GM12891 (cell line): ENCODE data around the gene RBM20.
"Not testable (repeated sequence)": the region's sequence is repeated elsewhere in the genome, so short reads cannot be mapped to it uniquely, and the experiment has no call there.

Experiments
- DNase-seq: peaks from one replicate; pipeline ENCODE4 v3.0.0; 2011; ENCODE audit warnings: low spot score; ENCODE audit not compliant: insufficient read length
- FAIRE-seq: peaks from 2 replicates; lab custom pipeline; 2011; peaks lifted over from hg19 to GRCh38; lab: Jason Lieb, UNC
- PAX5 ChIP-seq: IDR thresholded peaks from 2 replicates; pipeline ENCODE4 v1.6.1; 2011; ENCODE audit warnings: low read length, moderate library complexity, mild to moderate bottlenecking; ENCODE audit not compliant: insufficient read depth, severe bottlenecking
- POLR2A ChIP-seq: IDR thresholded peaks from 2 replicates; pipeline ENCODE4 v1.6.1; 2011; ENCODE audit warnings: low read depth, low read length, control low read depth
- POLR2AphosphoS5 ChIP-seq: IDR thresholded peaks from 2 replicates; pipeline ENCODE4 v1.6.1; 2011; ENCODE audit warnings: low read depth, low read length, control low read depth
- POU2F2 ChIP-seq: IDR thresholded peaks from 2 replicates; pipeline ENCODE4 v1.6.1; 2011; ENCODE audit warnings: low read depth, mild to moderate bottlenecking, control low read depth, low read length, moderate library complexity
- SPI1 ChIP-seq: IDR thresholded peaks from 2 replicates; pipeline ENCODE4 v1.6.1; 2011; ENCODE audit warnings: low read depth, low read length, control low read depth
- TAF1 ChIP-seq: IDR thresholded peaks from 2 replicates; pipeline ENCODE4 v1.6.1; 2011; ENCODE audit warnings: low read depth, low read length, control low read depth

Gene RBM20

GRCh38 chr10:110699859-110700468, 55.8 kb downstream of the RBM20 start:
- no peak for TF ChIP-seq POLR2A
- TF ChIP-seq POLR2AphosphoS5 = no peak
- TF ChIP-seq SPI1 = no peak; the same call in 1 of the 2 replicates
- no peak for TF ChIP-seq PAX5
- no peak for TF ChIP-seq TAF1
- TF ChIP-seq POU2F2 = no peak
- DNase-seq (no peak), FAIRE-seq (no peak)

- no peak for TF ChIP-seq POLR2AphosphoS5
- no peak for TF ChIP-seq TAF1
- TF ChIP-seq PAX5 = no peak
- no peak for TF ChIP-seq SPI1
- TF ChIP-seq POLR2A = no peak
- TF ChIP-seq POU2F2 = no peak
- DNase-seq (no peak), FAIRE-seq (no peak)
Observed at GRCh38 chr10:110700947-110701616, 56.9 kb downstream of the RBM20 start.

- DNase-seq (no peak), FAIRE-seq (no peak)
- TF ChIP-seq POLR2AphosphoS5 (no peak), PAX5 (no peak), TAF1 (no peak)
Observed at GRCh38 chr10:110701617-110701971, 57.5 kb downstream of the RBM20 start.

- DNase-seq (no peak), FAIRE-seq (no peak)
- TF ChIP-seq POLR2A (no peak), POLR2AphosphoS5 (no peak), TAF1 (no peak), PAX5 (no peak)
Observed at GRCh38 chr10:110704070-110704469, 59.9 kb downstream of the RBM20 start.

GRCh38 chr10:110704906-110705476, 60.9 kb downstream of the RBM20 start:
- DNase-seq (no peak), FAIRE-seq (no peak)

GRCh38 chr10:110705596-110705995, 61.5 kb downstream of the RBM20 start:
- not testable (repeated sequence) for FAIRE-seq, DNase-seq

More at GRCh38 chr10:110704906-110705476, 60.9 kb downstream of the RBM20 start:
- TF ChIP-seq SPI1 (no peak), POLR2A (no peak), TAF1 (no peak), PAX5 (no peak), POLR2AphosphoS5 (no peak), POU2F2 (no peak)

- FAIRE-seq = no peak
- no peak for DNase-seq
- TF ChIP-seq POU2F2 = no peak
- TF ChIP-seq TAF1 = no peak
- TF ChIP-seq POLR2AphosphoS5 = no peak
Observed at GRCh38 chr10:110706690-110707098, 62.6 kb downstream of the RBM20 start.

- FAIRE-seq (no peak), DNase-seq (no peak)
- TF ChIP-seq TAF1 (no peak), POLR2A (no peak), PAX5 (no peak), SPI1 (no peak), POU2F2 (no peak), POLR2AphosphoS5 (no peak)
Observed at GRCh38 chr10:110708776-110709443, 64.8 kb downstream of the RBM20 start.

- no peak for TF ChIP-seq POLR2AphosphoS5
- TF ChIP-seq POLR2A = no peak
- no peak for TF ChIP-seq TAF1
- no peak for TF ChIP-seq POU2F2
- TF ChIP-seq PAX5 = no peak
- DNase-seq = no peak
- FAIRE-seq = no peak
Observed at GRCh38 chr10:110709444-110709828, 65.3 kb downstream of the RBM20 start.

- DNase-seq (no peak), FAIRE-seq (no peak)
Observed at GRCh38 chr10:110709964-110710587, 65.9 kb downstream of the RBM20 start.

More at GRCh38 chr10:110709964-110710587, 65.9 kb downstream of the RBM20 start:
- TF ChIP-seq POU2F2 (no peak), TAF1 (no peak), SPI1 (no peak), PAX5 (no peak), POLR2A (no peak), POLR2AphosphoS5 (no peak)
